ENCODE results near the gene CEBPA. TPM values are rescaled to one million over a fixed set of nuclear protein-coding genes. Genes with fewer than 3 reads are reported as not detected.

CEBPA gene
- total and polyA plus RNA-seq, 2 experiments from 2014 or later: 2.4 to 6.2 TPM

DNA sequence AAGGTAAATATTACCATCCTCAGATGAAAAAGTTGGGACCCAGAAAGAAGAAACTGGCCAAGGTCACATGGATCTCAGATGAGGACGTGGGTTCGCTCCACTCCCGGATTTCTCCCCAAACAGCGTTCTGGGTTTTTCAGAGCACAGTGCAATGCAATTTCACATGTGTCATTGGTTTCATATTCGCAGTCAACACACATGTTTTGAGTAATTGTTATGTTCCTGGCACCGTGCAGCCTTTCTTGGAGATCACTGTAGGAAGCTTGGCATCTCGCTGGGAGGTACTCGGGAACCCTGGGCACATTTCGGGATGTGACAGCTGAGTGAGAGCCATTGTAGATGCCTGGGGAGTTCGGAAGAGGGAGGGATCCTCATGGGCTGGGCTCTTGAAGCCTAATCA lies 45.0 kb upstream of the CEBPA start:
- H3K4me1 ChIP-seq (ENCODE audit: low read depth): no peaks in the 10 kb centered on the region
- H3K36me3 ChIP-seq: no peaks in the 10 kb centered on the region
- H3K9me3 ChIP-seq (ENCODE audit: low read depth): no peaks in the 10 kb centered on the region
- H3K27me3 ChIP-seq: peaks cover 22% of the 10 kb centered on the region
- TF ChIP-seq, protein P1, sequence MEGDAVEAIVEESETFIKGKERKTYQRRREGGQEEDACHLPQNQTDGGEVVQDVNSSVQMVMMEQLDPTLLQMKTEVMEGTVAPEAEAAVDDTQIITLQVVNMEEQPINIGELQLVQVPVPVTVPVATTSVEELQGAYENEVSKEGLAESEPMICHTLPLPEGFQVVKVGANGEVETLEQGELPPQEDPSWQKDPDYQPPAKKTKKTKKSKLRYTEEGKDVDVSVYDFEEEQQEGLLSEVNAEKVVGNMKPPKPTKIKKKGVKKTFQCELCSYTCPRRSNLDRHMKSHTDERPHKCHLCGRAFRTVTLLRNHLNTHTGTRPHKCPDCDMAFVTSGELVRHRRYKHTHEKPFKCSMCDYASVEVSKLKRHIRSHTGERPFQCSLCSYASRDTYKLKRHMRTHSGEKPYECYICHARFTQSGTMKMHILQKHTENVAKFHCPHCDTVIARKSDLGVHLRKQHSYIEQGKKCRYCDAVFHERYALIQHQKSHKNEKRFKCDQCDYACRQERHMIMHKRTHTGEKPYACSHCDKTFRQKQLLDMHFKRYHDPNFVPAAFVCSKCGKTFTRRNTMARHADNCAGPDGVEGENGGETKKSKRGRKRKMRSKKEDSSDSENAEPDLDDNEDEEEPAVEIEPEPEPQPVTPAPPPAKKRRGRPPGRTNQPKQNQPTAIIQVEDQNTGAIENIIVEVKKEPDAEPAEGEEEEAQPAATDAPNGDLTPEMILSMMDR (IDR thresholded peaks at IDR 0.05; ENCODE audit: low read depth, low read length): no peak
- no peak for DNase-seq (ENCODE audit: low read depth in 1 of 2, low spot score in 1 of 2)
- H3K4me3 ChIP-seq: no peak overlapping the region
- H3K27ac ChIP-seq: no peak overlapping the region

- TF ChIP-seq, protein P1 (IDR thresholded peaks at IDR 0.05; ENCODE audit: low read depth, low read length): no peak
- Histone ChIP-seq H3K4me3 (no peak overlapping the region), H3K27ac (no peak overlapping the region), H3K9me3 (ENCODE audit: low read depth) (no peaks in the 10 kb centered on the region), H3K4me1 (ENCODE audit: low read depth) (no peaks in the 10 kb centered on the region), H3K36me3 (no peaks in the 10 kb centered on the region), H3K27me3 (peaks cover 22% of the 10 kb centered on the region)
- no peak for DNase-seq (ENCODE audit: low read depth in 1 of 2, low spot score in 1 of 2)
These were observed 44.3 kb upstream of the CEBPA start for GRCh38 chr19:33346665-33347064.

DNA sequence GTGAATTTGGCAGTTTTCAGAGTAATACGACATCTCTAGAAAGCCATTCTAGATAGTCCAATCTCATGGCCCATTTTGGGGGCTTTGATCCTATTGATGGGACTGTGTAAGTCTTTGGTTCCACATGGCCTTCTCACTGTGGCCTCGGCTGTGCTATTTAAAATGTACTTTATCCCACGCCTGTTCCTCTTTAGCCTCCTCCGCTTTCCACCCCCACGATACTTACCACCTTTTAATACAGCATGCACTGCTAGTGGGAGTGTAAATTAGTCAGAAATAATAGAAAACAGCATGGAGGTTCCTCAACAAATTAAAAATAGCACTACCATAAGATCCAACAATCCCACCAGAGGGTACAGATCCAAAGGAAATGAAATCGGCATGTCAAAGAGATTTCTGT lies 42.8 kb upstream of the CEBPA start:
- DNase-seq (ENCODE audit: low read depth in 1 of 2, low spot score in 1 of 2): no peak
- peaks cover 33% of the 10 kb centered on the region for H3K27me3 ChIP-seq
- H3K27ac ChIP-seq: no peak overlapping the region
- no peak overlapping the region for H3K4me3 ChIP-seq
- no peaks in the 10 kb centered on the region for H3K4me1 ChIP-seq (ENCODE audit: low read depth)
- no peaks in the 10 kb centered on the region for H3K36me3 ChIP-seq
- H3K9me3 ChIP-seq (ENCODE audit: low read depth): no peaks in the 10 kb centered on the region
- TF ChIP-seq, protein P1 (IDR thresholded peaks at IDR 0.05; ENCODE audit: low read depth, low read length): no peak

DNA sequence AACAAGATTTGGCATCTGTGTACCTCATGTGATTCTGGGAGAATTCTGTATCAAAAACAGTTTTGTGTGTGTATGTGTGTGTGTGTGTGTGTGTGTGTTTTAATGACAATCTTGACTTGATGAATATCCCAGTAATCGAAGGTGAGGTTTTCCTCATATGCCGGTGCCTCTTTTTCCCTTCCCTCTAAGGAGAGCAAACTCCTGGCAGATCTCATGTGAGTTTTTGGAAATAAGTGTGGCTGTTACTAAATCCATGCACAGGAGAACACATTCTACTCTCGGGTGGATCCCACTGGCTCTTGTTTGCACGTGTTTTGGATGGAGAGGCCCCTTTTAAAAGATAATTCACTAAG lies 42.2 kb upstream of the CEBPA start:
- Histone ChIP-seq H3K36me3 (no peaks in the 10 kb centered on the region), H3K4me1 (ENCODE audit: low read depth) (no peaks in the 10 kb centered on the region), H3K27me3 (peaks cover 34% of the 10 kb centered on the region), H3K4me3 (no peak overlapping the region), H3K27ac (no peak overlapping the region), H3K9me3 (ENCODE audit: low read depth) (no peaks in the 10 kb centered on the region)
- TF ChIP-seq, protein P1 (IDR thresholded peaks at IDR 0.05; ENCODE audit: low read depth, low read length): no peak
- no peak for DNase-seq (ENCODE audit: low read depth in 1 of 2, low spot score in 1 of 2)

DNA sequence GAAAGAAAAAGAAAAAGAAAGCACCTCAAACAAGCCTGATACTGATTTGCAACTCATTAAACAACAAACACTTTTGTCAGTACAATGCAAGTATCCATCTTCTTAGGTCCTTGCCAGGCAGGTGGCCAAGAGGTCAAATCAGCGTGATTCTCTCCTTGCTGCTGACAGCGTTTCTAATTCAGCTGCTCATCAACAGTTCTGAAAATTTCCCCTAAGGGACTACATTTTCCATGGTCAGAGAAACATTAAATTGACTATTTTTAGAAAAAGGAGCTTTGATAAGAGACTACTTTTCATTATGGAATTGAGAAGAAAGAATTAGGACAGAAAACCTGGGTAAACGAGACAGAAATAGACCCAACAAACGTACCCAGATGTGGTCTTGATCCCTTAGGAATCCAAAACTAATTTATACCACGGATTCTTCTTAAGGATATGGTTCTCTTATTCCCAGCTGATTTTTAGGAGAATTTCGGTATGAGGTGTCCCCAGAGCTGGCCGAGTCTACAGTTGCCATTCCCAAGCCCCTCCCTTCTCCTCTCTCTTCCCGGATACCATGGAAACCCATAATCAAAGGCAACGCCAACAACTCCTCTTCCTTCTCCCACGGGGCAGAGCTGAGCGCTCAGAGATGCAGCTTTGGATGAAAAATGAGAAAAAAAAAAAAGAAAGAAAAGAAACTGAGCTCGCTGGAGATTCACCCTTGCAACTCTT lies 41.7 kb upstream of the CEBPA start:
- Histone ChIP-seq H3K4me3 (no peak overlapping the region), H3K27ac (no peak overlapping the region), H3K36me3 (no peaks in the 10 kb centered on the region), H3K4me1 (ENCODE audit: low read depth) (no peaks in the 10 kb centered on the region), H3K27me3 (peaks cover 39% of the 10 kb centered on the region), H3K9me3 (ENCODE audit: low read depth) (no peaks in the 10 kb centered on the region)
- TF ChIP-seq, protein P1 (IDR thresholded peaks at IDR 0.05; ENCODE audit: low read depth, low read length): no peak
- DNase-seq (ENCODE audit: low read depth in 1 of 2, low spot score in 1 of 2): peak in 1 of 2 donors; percentile 27
